Transverse colon (tissue), 4 donors: ENCODE measurements around the gene SOCS1. TPM values are rescaled to one million over a fixed set of nuclear protein-coding genes. Genes with fewer than 3 reads are reported as not detected.

Source experiments
- DNase-seq: peaks from one replicate; pipeline ENCODE4 v3.0.0-alpha.2; 2019
- H3K27ac ChIP-seq, 4 donors: fragments of 200-600 bp; sonication (generic); 2 replicates each; pipeline ENCODE4 v1.5.1; 2016 to 2018; ENCODE audit warnings: inconsistent platforms in 4 of 4
- H3K27me3 ChIP-seq: fragments of 200-600 bp; sonication (generic); 2 replicates; pipeline ENCODE4 v1.5.1; 2017; ENCODE audit warnings: inconsistent platforms
- H3K36me3 ChIP-seq, 4 donors: fragments of 200-600 bp; sonication (generic); 2 replicates each; pipeline ENCODE4 v1.5.1; 2017 to 2019; ENCODE audit warnings: inconsistent platforms in 4 of 4
- H3K4me1 ChIP-seq, 4 donors: fragments of 200-600 bp; sonication (generic); 2 replicates each; pipeline ENCODE4 v1.5.1; 2017 to 2020; ENCODE audit warnings: inconsistent platforms in 4 of 4
- H3K4me3 ChIP-seq, 4 donors: fragments of 200-600 bp; sonication (generic); 1 replicate in 1 of 4; 2 replicates in 3 of 4; pipeline versions ENCODE4 v1.5.1 to v1.6.1; 2017 to 2019; ENCODE audit warnings: inconsistent platforms in 4 of 4
- H3K9me3 ChIP-seq, 2 donors: fragments of 200-600 bp; sonication (generic); 2 replicates each; pipeline ENCODE4 v1.5.1; 2017 to 2019; ENCODE audit warnings: inconsistent platforms in 2 of 2
- CTCF ChIP-seq, 5 experiments: fragments of 200-600 bp in 3 of 5; fragments of 450-650 bp in 2 of 5; sonication (generic) in 3 of 5; IDR thresholded peaks; 1 replicate in 2 of 5; 2 replicates in 3 of 5; pipeline ENCODE4 v1.5.1; 2016 to 2017; ENCODE audit warnings: antibody characterized with exemption in 5 of 5, inconsistent platforms in 3 of 5, mild to moderate bottlenecking in 2 of 5, moderate library complexity in 1 of 5
- EP300 ChIP-seq: sonication (generic); formaldehyde crosslinking; IDR thresholded peaks from one replicate; pipeline ENCODE4 v1.6.1; 2017; ENCODE audit warnings: antibody characterized with exemption, low read depth
- POLR2A ChIP-seq: fragments of 450-650 bp; IDR thresholded peaks from one replicate; pipeline ENCODE4 v1.6.1; 2016; ENCODE audit warnings: antibody characterized with exemption, mild to moderate bottlenecking, moderate library complexity
- POLR2AphosphoS5 ChIP-seq, 3 donors: sonication (generic); formaldehyde crosslinking; IDR thresholded peaks; one replicate each; pipeline ENCODE4 v1.6.1; 2016; ENCODE audit warnings: antibody characterized with exemption in 3 of 3
- WGBS, 2 donors: methylation state at CpG; one replicate each; pipeline ENCODE4 v1.1.5; 2018; ENCODE audit warnings: low coverage in 1 of 2; 5-methylcytosine and 5-hydroxymethylcytosine counted together
- in situ Hi-C, 4 donors: fragments of 200-750 bp; cut with MboI; loops; one replicate each; pipeline versions ENCODE4 v1.15.0 to v1.15.1; 2017; ENCODE audit warnings: low sequenced_read_pairs in 3 of 4, low pct_ligation_motif_present in 1 of 4, low pct_unique_long_range_greater_than_20kb in 1 of 4
- intact Hi-C: fragments of 100-400 bp; cut with DNase I; formaldehyde crosslinking; loops from one replicate; pipeline ENCODE4 v1.15.1; 2023; ENCODE audit warnings: low total_unique reads
- total RNA-seq, 4 donors: library from RNA; depleted of rRNA; stranded (reverse); fragments of >200 nt; gene quantifications; one replicate each; pipeline ENCODE4 v1.1.0, GENCODE V29; 2016

SOCS1 gene
- total RNA-seq, 4 donors from 2014 or later, result 2.2 to 17.6 (median 10.8) TPM

GRCh38 chr16:11298143-11298900 lies 42.3 kb upstream of the SOCS1 start:
- in situ Hi-C loops (no loop called here), intact Hi-C loops (no loop called here)
- DNase-seq, result no peak
- no peaks in the 10 kb centered on the region for H3K9me3 ChIP-seq
- H3K27ac ChIP-seq, result peak overlapping the region in 3 of 4 donors; percentile 7 to 38 (median 14)
- no peak for TF ChIP-seq POLR2A
- no peak for TF ChIP-seq EP300
- TF ChIP-seq CTCF (IDR thresholded peaks at IDR 0.05), result no peak
- no peak for TF ChIP-seq POLR2AphosphoS5 (IDR thresholded peaks at IDR 0.05)
- no peaks in the 10 kb centered on the region for H3K27me3 ChIP-seq
- 85 to 89% methylated on average over 4 to 5 of the region's 5 CpGs for WGBS, 2 donors
- H3K36me3 ChIP-seq, result no peaks in the 10 kb centered on the region
- peaks cover 3 to 19% (median 13%) of the 10 kb centered on the region in 4 donors for H3K4me1 ChIP-seq
- H3K4me3 ChIP-seq, result no peak overlapping the region

GRCh38 chr16:11297492-11298142 lies 41.6 kb upstream of the SOCS1 start:
- Histone ChIP-seq H3K9me3 (no peaks in the 10 kb centered on the region), H3K27me3 (no peaks in the 10 kb centered on the region), H3K27ac (peak overlapping the region in 3 of 4 donors; percentile 7 to 38 (median 14)), H3K4me3 (peak overlapping the region in 1 of 4 donors; percentile 31), H3K4me1 (peaks cover 3 to 19% (median 13%) of the 10 kb centered on the region in 4 donors), H3K36me3 (no peaks in the 10 kb centered on the region)
- in situ Hi-C loops (no loop called here), intact Hi-C loops (no loop called here)
- DNase-seq, result peak; percentile 84
- WGBS, 2 donors, result 10 to 80% methylated on average over 1 to 19 of the region's 19 CpGs
- peak in 1 of 3 donors; percentile 24 for TF ChIP-seq POLR2AphosphoS5 (IDR thresholded peaks at IDR 0.05)
- no peak for TF ChIP-seq POLR2A
- peak in 1 of 5 experiments; percentile 15 for TF ChIP-seq CTCF (IDR thresholded peaks at IDR 0.05)

GRCh38 chr16:11296706-11297491 lies 40.9 kb upstream of the SOCS1 start:
- intact Hi-C loops (no loop called here), in situ Hi-C loops (no loop called here)
- TF ChIP-seq EP300, result peak; percentile 64
- TF ChIP-seq POLR2A, result no peak
- no peak for TF ChIP-seq CTCF (IDR thresholded peaks at IDR 0.05)
- TF ChIP-seq POLR2AphosphoS5 (IDR thresholded peaks at IDR 0.05), result peak in 2 of 3 donors; percentile 56 to 73
- Histone ChIP-seq H3K4me1 (peaks cover 3 to 19% (median 13%) of the 10 kb centered on the region in 4 donors), H3K4me3 (peak overlapping the region in 1 of 4 donors; percentile 31), H3K9me3 (no peaks in the 10 kb centered on the region), H3K36me3 (no peaks in the 10 kb centered on the region), H3K27ac (peak overlapping the region in 3 of 4 donors; percentile 7 to 38 (median 14)), H3K27me3 (no peaks in the 10 kb centered on the region)
- WGBS, 2 donors, result 44 to 100% methylated on average over 1 to 10 of the region's 10 CpGs
- DNase-seq, result no peak

- intact Hi-C loops, result no loop called here
- no peak for DNase-seq
- in situ Hi-C loops, result no loop called here
- Histone ChIP-seq H3K27ac (no peak overlapping the region), H3K27me3 (no peaks in the 10 kb centered on the region), H3K36me3 (no peaks in the 10 kb centered on the region), H3K4me3 (no peak overlapping the region), H3K9me3 (no peaks in the 10 kb centered on the region), H3K4me1 (peaks cover 3 to 19% (median 13%) of the 10 kb centered on the region in 4 donors)
- 83 to 90% methylated on average over 3 of the region's 3 CpGs for WGBS, 2 donors
- TF ChIP-seq POLR2AphosphoS5 (IDR thresholded peaks at IDR 0.05) (no peak), POLR2A (no peak), EP300 (no peak), CTCF (IDR thresholded peaks at IDR 0.05) (no peak)
Measured at GRCh38 chr16:11296351-11296705, 40.3 kb upstream of the SOCS1 start.
